Liver (tissue), 9 donors: ENCODE data around the gene TIGD2. TPM values are rescaled to one million over a fixed set of nuclear protein-coding genes. Genes with fewer than 3 reads are reported as not detected.

Source experiments
- DNase-seq: peaks from one replicate; pipeline ENCODE4 v3.0.0-alpha.2; 2017; ENCODE audit warnings: low spot score
- H3K27ac ChIP-seq, 2 donors: one replicate each; pipeline ENCODE4 v1.7.0; 2013; ENCODE audit warnings: inconsistent platforms in 2 of 2, low read length in 2 of 2, control low read depth in 1 of 2, low read depth in 1 of 2, mild to moderate bottlenecking in 1 of 2
- H3K27me3 ChIP-seq, 4 donors: one replicate each; pipeline versions ENCODE4 v1.6.1 to v1.7.0; 2013; ENCODE audit warnings: low read length in 3 of 4, inconsistent platforms in 1 of 4, mild to moderate bottlenecking in 1 of 4, moderate library complexity in 1 of 4; ENCODE audit not compliant: control insufficient read depth in 4 of 4, insufficient read depth in 4 of 4
- H3K36me3 ChIP-seq, 4 donors: one replicate each; pipeline versions ENCODE4 v1.6.1 to v1.7.0; 2013; ENCODE audit warnings: low read length in 3 of 4, mild to moderate bottlenecking in 3 of 4, low read depth in 1 of 4, moderate library complexity in 1 of 4; ENCODE audit not compliant: control insufficient read depth in 4 of 4, insufficient read depth in 3 of 4
- H3K4me1 ChIP-seq, 4 donors: one replicate each; pipeline versions ENCODE4 v1.6.1 to v1.7.0; 2013; ENCODE audit warnings: low read length in 3 of 4, mild to moderate bottlenecking in 3 of 4, moderate library complexity in 1 of 4; ENCODE audit not compliant: control insufficient read depth in 4 of 4, insufficient read depth in 4 of 4
- H3K4me3 ChIP-seq, 3 donors: one replicate each; pipeline versions ENCODE4 v1.6.1 to v1.7.0; 2013; ENCODE audit warnings: low read length in 3 of 3, control low read depth in 1 of 3, low read depth in 1 of 3, mild to moderate bottlenecking in 1 of 3
- H3K9ac ChIP-seq, 2 donors: one replicate each; pipeline ENCODE4 v1.7.0; 2013; ENCODE audit warnings: low read length in 2 of 2, mild to moderate bottlenecking in 2 of 2, moderate library complexity in 2 of 2, control low read depth in 1 of 2, low read depth in 1 of 2
- H3K9me3 ChIP-seq, 4 donors: one replicate each; pipeline versions ENCODE4 v1.6.1 to v1.7.0; 2013; ENCODE audit warnings: low read length in 3 of 4; ENCODE audit not compliant: control insufficient read depth in 4 of 4
- CTCF ChIP-seq: fragments of 150-350 bp; IDR thresholded peaks from 2 replicates; pipeline ENCODE4 v1.5.1; 2017; ENCODE audit warnings: improper control_type of control experiment, low read depth, low read length; ENCODE audit not compliant: missing input control
- EGR1 ChIP-seq, 2 donors: IDR thresholded peaks; 2 replicates each; pipeline ENCODE4 v1.6.1; 2016 to 2018; ENCODE audit warnings: antibody characterized with exemption in 2 of 2, low read depth in 2 of 2
- FOXA1 ChIP-seq: IDR thresholded peaks from 2 replicates; pipeline ENCODE4 v1.6.1; 2016; ENCODE audit warnings: antibody characterized with exemption
- FOXA2 ChIP-seq: IDR thresholded peaks from 2 replicates; pipeline ENCODE4 v1.6.1; 2016; ENCODE audit warnings: antibody characterized with exemption
- GABPA ChIP-seq, 2 donors: IDR thresholded peaks in 1 of 2; conservative IDR thresholded peaks in 1 of 2; 2 replicates each; pipeline ENCODE4 v1.6.1; 2016; ENCODE audit warnings: antibody characterized with exemption in 2 of 2, mild to moderate bottlenecking in 1 of 2, moderate library complexity in 1 of 2
- HNF4A ChIP-seq, 2 donors: conservative IDR thresholded peaks; 2 replicates each; pipeline ENCODE4 v1.6.1; 2016; ENCODE audit warnings: antibody characterized with exemption in 2 of 2, mild to moderate bottlenecking in 2 of 2
- HNF4G ChIP-seq: IDR thresholded peaks from 2 replicates; pipeline ENCODE4 v1.6.1; 2016; ENCODE audit warnings: antibody characterized with exemption
- JUND ChIP-seq, 2 donors: IDR thresholded peaks; 2 replicates each; pipeline ENCODE4 v1.6.1; 2016; ENCODE audit warnings: antibody characterized with exemption in 2 of 2
- NR2F2 ChIP-seq: IDR thresholded peaks from 2 replicates; pipeline ENCODE4 v1.6.1; 2016; ENCODE audit warnings: antibody characterized with exemption
- RAD21 ChIP-seq, 2 donors: IDR thresholded peaks; 2 replicates each; pipeline ENCODE4 v1.6.1; 2016; ENCODE audit warnings: antibody characterized with exemption in 2 of 2, mild to moderate bottlenecking in 2 of 2
- RXRA ChIP-seq, 2 donors: IDR thresholded peaks; 2 replicates each; pipeline ENCODE4 v1.6.1; 2017 to 2018; ENCODE audit warnings: antibody characterized with exemption in 2 of 2, mild to moderate bottlenecking in 1 of 2
- SP1 ChIP-seq: IDR thresholded peaks from 2 replicates; pipeline ENCODE4 v1.6.1; 2018; ENCODE audit warnings: antibody characterized with exemption, mild to moderate bottlenecking
- TAF1 ChIP-seq: conservative IDR thresholded peaks from 2 replicates; pipeline ENCODE4 v1.6.1; 2016; ENCODE audit warnings: antibody characterized with exemption, mild to moderate bottlenecking
- YY1 ChIP-seq: IDR thresholded peaks from 2 replicates; pipeline ENCODE4 v1.6.1; 2016; ENCODE audit warnings: antibody characterized with exemption, mild to moderate bottlenecking
- WGBS: extraction: QIAGEN DNeasy Blood & Tissue Kit; methylation state at CpG from one replicate; pipeline ENCODE4 v1.1.7; 2013; 5-methylcytosine and 5-hydroxymethylcytosine counted together
- polyA plus RNA-seq, 2 donors: library from polyadenylated mRNA; stranded (reverse) in 1 of 2; unstranded in 1 of 2; fragments of 200-250 nt in 1 of 2; fragments of >200 nt in 1 of 2; fragmentation: Nextera tagmentation in 1 of 2; extraction: Ambion mirVana in 1 of 2; gene quantifications; one replicate each; pipeline versions ENCODE4 v1.2.1 to v1.2.3, GENCODE V29; 2013 to 2015
- total RNA-seq, 2 donors: library from RNA; depleted of rRNA; stranded (reverse); fragments of >200 nt; gene quantifications; one replicate each; pipeline ENCODE4 v1.2.3, GENCODE V29; 2014
- TF ChIP-seq, protein P1 (sequence below): IDR thresholded peaks from 2 replicates; pipeline ENCODE4 v1.6.1; 2016; ENCODE audit warnings: antibody characterized with exemption
- TF ChIP-seq, protein P2 (sequence below): IDR thresholded peaks from 2 replicates; pipeline ENCODE4 v1.6.1; 2016; ENCODE audit warnings: antibody characterized with exemption
- TF ChIP-seq, protein P3 (sequence below): IDR thresholded peaks from 2 replicates; pipeline ENCODE4 v1.6.1; 2016; ENCODE audit warnings: antibody characterized with exemption, mild to moderate bottlenecking
- donor health status: healthy.
- donor health status: healthy.
- donor health status: healthy.
- donor health status: healthy.
- donor health status: healthy.

TIGD2 gene
- total and polyA plus RNA-seq, 4 donors = 6.4 to 21.7 (median 9.8) TPM

DNA sequence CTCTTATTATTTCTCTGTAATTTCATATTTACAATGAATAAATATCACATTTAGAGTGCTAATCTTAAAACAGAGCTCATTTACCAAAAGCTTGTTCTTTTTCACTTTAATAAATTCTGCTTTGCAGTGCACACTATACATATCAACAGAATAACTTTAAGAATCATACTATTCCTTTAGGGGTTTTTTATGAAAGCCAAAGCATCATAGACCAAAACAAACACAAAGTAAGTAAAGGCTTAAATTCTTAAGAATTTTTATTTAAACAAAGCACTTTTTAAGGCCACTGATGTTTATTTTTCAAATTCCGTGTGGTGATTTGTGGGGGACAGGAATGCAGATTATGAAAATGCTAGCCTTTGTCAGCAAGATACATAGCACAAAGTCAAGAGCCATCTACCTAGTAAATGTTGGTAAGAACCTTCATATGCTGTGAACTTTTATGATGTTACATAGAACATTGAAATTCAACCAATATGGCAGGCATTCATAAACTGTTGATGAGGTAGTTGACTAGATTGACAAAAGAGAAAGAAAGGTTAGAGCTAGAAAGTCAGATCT is 17.8 kb downstream of the TIGD2 start:
- Histone ChIP-seq H3K9me3 (no peaks in the 10 kb centered on the region), H3K4me3 (no peak overlapping the region), H3K36me3 (no peaks in the 10 kb centered on the region), H3K27ac (no peak overlapping the region), H3K4me1 (peaks cover 0 to 6% (median 0%) of the 10 kb centered on the region in 4 donors), H3K27me3 (no peaks in the 10 kb centered on the region), H3K9ac (no peak overlapping the region)
- TF ChIP-seq RAD21 (IDR thresholded peaks at IDR 0.05) (no peak), YY1 (no peak), SP1 (no peak), GABPA (IDR thresholded peaks at IDR 0.05 in 1 of 2, conservative IDR thresholded peaks at IDR 0.05 in 1 of 2) (no peak), CTCF (no peak), EGR1 (IDR thresholded peaks at IDR 0.05; ENCODE audit: low read depth in 2 of 2) (no peak), FOXA1 (no peak), NR2F2 (no peak), HNF4G (no peak), TAF1 (no peak), HNF4A (conservative IDR thresholded peaks at IDR 0.05) (no peak), JUND (IDR thresholded peaks at IDR 0.05) (no peak), FOXA2 (no peak), RXRA (IDR thresholded peaks at IDR 0.05) (no peak)
- TF ChIP-seq, protein P1, sequence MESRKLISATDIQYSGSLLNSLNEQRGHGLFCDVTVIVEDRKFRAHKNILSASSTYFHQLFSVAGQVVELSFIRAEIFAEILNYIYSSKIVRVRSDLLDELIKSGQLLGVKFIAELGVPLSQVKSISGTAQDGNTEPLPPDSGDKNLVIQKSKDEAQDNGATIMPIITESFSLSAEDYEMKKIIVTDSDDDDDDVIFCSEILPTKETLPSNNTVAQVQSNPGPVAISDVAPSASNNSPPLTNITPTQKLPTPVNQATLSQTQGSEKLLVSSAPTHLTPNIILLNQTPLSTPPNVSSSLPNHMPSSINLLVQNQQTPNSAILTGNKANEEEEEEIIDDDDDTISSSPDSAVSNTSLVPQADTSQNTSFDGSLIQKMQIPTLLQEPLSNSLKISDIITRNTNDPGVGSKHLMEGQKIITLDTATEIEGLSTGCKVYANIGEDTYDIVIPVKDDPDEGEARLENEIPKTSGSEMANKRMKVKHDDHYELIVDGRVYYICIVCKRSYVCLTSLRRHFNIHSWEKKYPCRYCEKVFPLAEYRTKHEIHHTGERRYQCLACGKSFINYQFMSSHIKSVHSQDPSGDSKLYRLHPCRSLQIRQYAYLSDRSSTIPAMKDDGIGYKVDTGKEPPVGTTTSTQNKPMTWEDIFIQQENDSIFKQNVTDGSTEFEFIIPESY = no peak
- TF ChIP-seq, protein P2, sequence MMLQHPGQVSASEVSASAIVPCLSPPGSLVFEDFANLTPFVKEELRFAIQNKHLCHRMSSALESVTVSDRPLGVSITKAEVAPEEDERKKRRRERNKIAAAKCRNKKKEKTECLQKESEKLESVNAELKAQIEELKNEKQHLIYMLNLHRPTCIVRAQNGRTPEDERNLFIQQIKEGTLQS = no peak
- TF ChIP-seq, protein P3, sequence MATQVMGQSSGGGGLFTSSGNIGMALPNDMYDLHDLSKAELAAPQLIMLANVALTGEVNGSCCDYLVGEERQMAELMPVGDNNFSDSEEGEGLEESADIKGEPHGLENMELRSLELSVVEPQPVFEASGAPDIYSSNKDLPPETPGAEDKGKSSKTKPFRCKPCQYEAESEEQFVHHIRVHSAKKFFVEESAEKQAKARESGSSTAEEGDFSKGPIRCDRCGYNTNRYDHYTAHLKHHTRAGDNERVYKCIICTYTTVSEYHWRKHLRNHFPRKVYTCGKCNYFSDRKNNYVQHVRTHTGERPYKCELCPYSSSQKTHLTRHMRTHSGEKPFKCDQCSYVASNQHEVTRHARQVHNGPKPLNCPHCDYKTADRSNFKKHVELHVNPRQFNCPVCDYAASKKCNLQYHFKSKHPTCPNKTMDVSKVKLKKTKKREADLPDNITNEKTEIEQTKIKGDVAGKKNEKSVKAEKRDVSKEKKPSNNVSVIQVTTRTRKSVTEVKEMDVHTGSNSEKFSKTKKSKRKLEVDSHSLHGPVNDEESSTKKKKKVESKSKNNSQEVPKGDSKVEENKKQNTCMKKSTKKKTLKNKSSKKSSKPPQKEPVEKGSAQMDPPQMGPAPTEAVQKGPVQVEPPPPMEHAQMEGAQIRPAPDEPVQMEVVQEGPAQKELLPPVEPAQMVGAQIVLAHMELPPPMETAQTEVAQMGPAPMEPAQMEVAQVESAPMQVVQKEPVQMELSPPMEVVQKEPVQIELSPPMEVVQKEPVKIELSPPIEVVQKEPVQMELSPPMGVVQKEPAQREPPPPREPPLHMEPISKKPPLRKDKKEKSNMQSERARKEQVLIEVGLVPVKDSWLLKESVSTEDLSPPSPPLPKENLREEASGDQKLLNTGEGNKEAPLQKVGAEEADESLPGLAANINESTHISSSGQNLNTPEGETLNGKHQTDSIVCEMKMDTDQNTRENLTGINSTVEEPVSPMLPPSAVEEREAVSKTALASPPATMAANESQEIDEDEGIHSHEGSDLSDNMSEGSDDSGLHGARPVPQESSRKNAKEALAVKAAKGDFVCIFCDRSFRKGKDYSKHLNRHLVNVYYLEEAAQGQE = no peak
- WGBS = 82% methylated on average over 1 of the region's 1 CpG
- no peak for DNase-seq
